Brain microvascular endothelial cell (primary cell): ENCODE measurements around the gene RAPGEF4.

Experiments
- DNase-seq: peaks from one replicate; pipeline ENCODE4 v3.0.0-alpha.2; 2020
- H3K27ac ChIP-seq: fragments of 250-450 bp; sonication (Bioruptor Pico); 2 replicates; pipeline ENCODE4 v1.5.1; 2020; ENCODE audit warnings: mild to moderate bottlenecking, moderate library complexity
- H3K27me3 ChIP-seq: fragments of 250-450 bp; sonication (Bioruptor Pico); replicated peaks from 2 replicates; pipeline ENCODE4 v1.5.1; 2020; ENCODE audit warnings: mild to moderate bottlenecking
- H3K36me3 ChIP-seq: fragments of 250-450 bp; sonication (Bioruptor Pico); replicated peaks from 2 replicates; pipeline ENCODE4 v1.5.1; 2020; ENCODE audit warnings: mild to moderate bottlenecking
- H3K4me3 ChIP-seq: 2 replicates; pipeline ENCODE4 v1.5.1; 2011; ENCODE audit warnings: low read depth, mild to moderate bottlenecking, control low read depth, low read length, moderate library complexity
- CTCF ChIP-seq: IDR thresholded peaks from 2 replicates; pipeline ENCODE4 v1.5.1; 2011; ENCODE audit warnings: low read depth, mild to moderate bottlenecking, moderate library complexity, low read length, control low read depth, inconsistent platforms; ENCODE audit errors: missing control alignments
- in situ Hi-C: cut with HindIII; loops from 2 replicates; pipeline ENCODE4 v1.10.0; 2017; ENCODE audit warnings: low sequenced_read_pairs, low pct_ligation_motif_present

The RAPGEF4 gene

GRCh38 chr2:172812158-172812744 is 76.6 kb downstream of the RAPGEF4 start:
- H3K36me3 ChIP-seq, result no peaks in the 10 kb centered on the region
- H3K27ac ChIP-seq, result no peak overlapping the region
- H3K4me3 ChIP-seq, result no peak overlapping the region
- in situ Hi-C loops, result loop anchor here (25.0 kb wide), 1 partner anchor 400 kb away; no protein-coding TSS in a partner anchor
- TF ChIP-seq CTCF, result no peak
- DNase-seq, result no peak
- no peaks in the 10 kb centered on the region for H3K27me3 ChIP-seq

- no peak overlapping the region for H3K27ac ChIP-seq
- H3K27me3 ChIP-seq, result no peaks in the 10 kb centered on the region
- no peak for DNase-seq
- no peak overlapping the region for H3K4me3 ChIP-seq
- in situ Hi-C loops, result loop anchor here (25.0 kb wide), 1 partner anchor 399 kb away; no protein-coding TSS in a partner anchor
- H3K36me3 ChIP-seq, result no peaks in the 10 kb centered on the region
- peak; percentile 64 for TF ChIP-seq CTCF
Measured at GRCh38 chr2:172813314-172813888, 77.8 kb downstream of the RAPGEF4 start.

- Histone ChIP-seq H3K4me3 (no peak overlapping the region), H3K27ac (no peak overlapping the region), H3K27me3 (no peaks in the 10 kb centered on the region), H3K36me3 (no peaks in the 10 kb centered on the region)
- in situ Hi-C loops, result loop anchor here (25.0 kb wide), 1 partner anchor 395 kb away; no protein-coding TSS in a partner anchor
- DNase-seq, result no peak
- TF ChIP-seq CTCF, result no peak
Measured at GRCh38 chr2:172817411-172817810, 81.8 kb downstream of the RAPGEF4 start.

- H3K4me3 ChIP-seq, result no peak overlapping the region
- no peak for DNase-seq
- no peak for TF ChIP-seq CTCF
- no peak overlapping the region for H3K27ac ChIP-seq
- H3K36me3 ChIP-seq, result no peaks in the 10 kb centered on the region
- in situ Hi-C loops, result loop anchor here (25.0 kb wide), 1 partner anchor 392 kb away; no protein-coding TSS in a partner anchor
- no peaks in the 10 kb centered on the region for H3K27me3 ChIP-seq
Measured at GRCh38 chr2:172819943-172820342, 84.3 kb downstream of the RAPGEF4 start.

GRCh38 chr2:172821370-172822338 is 86.0 kb downstream of the RAPGEF4 start:
- H3K27me3 ChIP-seq, result no peaks in the 10 kb centered on the region
- in situ Hi-C loops, result loop anchor here (25.0 kb wide), 1 partner anchor 391 kb away; no protein-coding TSS in a partner anchor
- no peak overlapping the region for H3K4me3 ChIP-seq
- no peaks in the 10 kb centered on the region for H3K36me3 ChIP-seq
- TF ChIP-seq CTCF, result no peak
- H3K27ac ChIP-seq, result no peak overlapping the region
- DNase-seq, result no peak
